NCI-H510A (cell line): ENCODE results near the gene MIA.
"Not testable (repeated sequence)": the region's sequence is repeated elsewhere in the genome, so short reads cannot be mapped to it uniquely, and the experiment has no call there.

Experiments
- DNase-seq: peaks from one replicate; lab custom pipeline; 2025; lab: John Stamatoyannopoulos, UW

MIA gene

GRCh38 chr19:40774916-40775631 lies at the start of gene MIA:
MIA (plus strand) TSS chr19:40775521; CDS start chr19:40775543, 22 bp downstream.
- no peak for DNase-seq

- no peak for DNase-seq
These were observed 49.0 kb upstream of the MIA start for GRCh38 chr19:40726279-40726678.

- DNase-seq = not testable (repeated sequence)
These were observed 45.3 kb upstream of the MIA start for GRCh38 chr19:40730065-40730464.

GRCh38 chr19:40732304-40732703 lies 43.0 kb upstream of the MIA start:
- DNase-seq = not testable (repeated sequence)

- DNase-seq = no peak
These were observed 42.2 kb upstream of the MIA start for GRCh38 chr19:40733149-40733548.

GRCh38 chr19:40735013-40735771 lies 40.1 kb upstream of the MIA start:
- no peak for DNase-seq

GRCh38 chr19:40736661-40737060 lies 38.7 kb upstream of the MIA start:
- no peak for DNase-seq

- no peak for DNase-seq
These were observed 38.1 kb upstream of the MIA start for GRCh38 chr19:40737102-40737644.

GRCh38 chr19:40739030-40739839 lies 36.1 kb upstream of the MIA start:
- no peak for DNase-seq

- DNase-seq = no peak
These were observed 35.2 kb upstream of the MIA start for GRCh38 chr19:40739871-40740703.

GRCh38 chr19:40740747-40741146 lies 34.6 kb upstream of the MIA start:
- no peak for DNase-seq

GRCh38 chr19:40741527-40742390 lies 33.6 kb upstream of the MIA start:
- no peak for DNase-seq

GRCh38 chr19:40742477-40742876 lies 32.8 kb upstream of the MIA start:
- DNase-seq = no peak

GRCh38 chr19:40742886-40743285 lies 32.4 kb upstream of the MIA start:
- no peak for DNase-seq

GRCh38 chr19:40743926-40744325 lies 31.4 kb upstream of the MIA start:
- DNase-seq = no peak

- no peak for DNase-seq
These were observed 30.5 kb upstream of the MIA start for GRCh38 chr19:40744554-40745401.

GRCh38 chr19:40745402-40745780 lies 29.9 kb upstream of the MIA start:
- no peak for DNase-seq

GRCh38 chr19:40747536-40747935 lies 27.8 kb upstream of the MIA start:
- no peak for DNase-seq

- DNase-seq = peak; percentile 98
These were observed 25.1 kb upstream of the MIA start, which contains the start of gene ACTMAP for GRCh38 chr19:40750058-40750873. ACTMAP (minus strand) TSS chr19:40750477; CDS start chr19:40749803, 674 bp downstream.
